ENCODE measurements around the gene ANGPTL2.

Gene ANGPTL2

GRCh38 chr9:127050591-127051001 is 71.8 kb downstream of the ANGPTL2 start:
- H3K9ac ChIP-seq (ENCODE audit: low read depth, low read length): no peak overlapping the region
- H3K36me3 ChIP-seq (ENCODE audit: insufficient read depth, low read length): no peaks in the 10 kb centered on the region
- H3K4me1 ChIP-seq (ENCODE audit: insufficient read depth, low read length): no peaks in the 10 kb centered on the region
- no peak overlapping the region for H3K4me3 ChIP-seq (ENCODE audit: low read length)
- H3K27ac ChIP-seq (ENCODE audit: low read depth, low read length): no peak overlapping the region
- no peaks in the 10 kb centered on the region for H3K9me3 ChIP-seq (ENCODE audit: insufficient read depth, low read depth, low read length)
- WGBS: 91% methylated on average over 7 of the region's 7 CpGs
- no peaks in the 10 kb centered on the region for H3K27me3 ChIP-seq (ENCODE audit: insufficient read depth, low read length)

- H3K9me3 ChIP-seq (ENCODE audit: insufficient read depth, low read depth, low read length): no peaks in the 10 kb centered on the region
- no peak overlapping the region for H3K4me3 ChIP-seq (ENCODE audit: low read length)
- no peaks in the 10 kb centered on the region for H3K27me3 ChIP-seq (ENCODE audit: insufficient read depth, low read length)
- H3K9ac ChIP-seq (ENCODE audit: low read depth, low read length): no peak overlapping the region
- no peaks in the 10 kb centered on the region for H3K4me1 ChIP-seq (ENCODE audit: insufficient read depth, low read length)
- H3K27ac ChIP-seq (ENCODE audit: low read depth, low read length): no peak overlapping the region
- 98% methylated on average over 3 of the region's 3 CpGs for WGBS
- no peaks in the 10 kb centered on the region for H3K36me3 ChIP-seq (ENCODE audit: insufficient read depth, low read length)
Measured at GRCh38 chr9:127050152-127050551, 72.3 kb downstream of the ANGPTL2 start.

- Histone ChIP-seq H3K27me3 (ENCODE audit: insufficient read depth, low read length) (no peaks in the 10 kb centered on the region), H3K9me3 (ENCODE audit: insufficient read depth, low read depth, low read length) (no peaks in the 10 kb centered on the region), H3K4me1 (ENCODE audit: insufficient read depth, low read length) (no peaks in the 10 kb centered on the region), H3K9ac (ENCODE audit: low read depth, low read length) (no peak overlapping the region), H3K4me3 (ENCODE audit: low read length) (no peak overlapping the region), H3K36me3 (ENCODE audit: insufficient read depth, low read length) (no peaks in the 10 kb centered on the region), H3K27ac (ENCODE audit: low read depth, low read length) (no peak overlapping the region)
- WGBS: 96% methylated on average over 8 of the region's 8 CpGs
Measured at GRCh38 chr9:127049581-127049980, 72.9 kb downstream of the ANGPTL2 start.

- no peak overlapping the region for H3K9ac ChIP-seq (ENCODE audit: low read depth, low read length)
- H3K9me3 ChIP-seq (ENCODE audit: insufficient read depth, low read depth, low read length): no peaks in the 10 kb centered on the region
- no peak overlapping the region for H3K27ac ChIP-seq (ENCODE audit: low read depth, low read length)
- H3K36me3 ChIP-seq (ENCODE audit: insufficient read depth, low read length): no peaks in the 10 kb centered on the region
- H3K4me1 ChIP-seq (ENCODE audit: insufficient read depth, low read length): no peaks in the 10 kb centered on the region
- no peak overlapping the region for H3K4me3 ChIP-seq (ENCODE audit: low read length)
- 89% methylated on average over 4 of the region's 4 CpGs for WGBS
- no peaks in the 10 kb centered on the region for H3K27me3 ChIP-seq (ENCODE audit: insufficient read depth, low read length)
Measured at GRCh38 chr9:127049044-127049443, 73.4 kb downstream of the ANGPTL2 start.

- no peaks in the 10 kb centered on the region for H3K4me1 ChIP-seq (ENCODE audit: insufficient read depth, low read length)
- H3K4me3 ChIP-seq (ENCODE audit: low read length): no peak overlapping the region
- WGBS: 91% methylated on average over 3 of the region's 3 CpGs
- no peak overlapping the region for H3K9ac ChIP-seq (ENCODE audit: low read depth, low read length)
- no peaks in the 10 kb centered on the region for H3K27me3 ChIP-seq (ENCODE audit: insufficient read depth, low read length)
- no peak overlapping the region for H3K27ac ChIP-seq (ENCODE audit: low read depth, low read length)
- H3K36me3 ChIP-seq (ENCODE audit: insufficient read depth, low read length): no peaks in the 10 kb centered on the region
- H3K9me3 ChIP-seq (ENCODE audit: insufficient read depth, low read depth, low read length): no peaks in the 10 kb centered on the region
Measured at GRCh38 chr9:127047971-127048370, 74.5 kb downstream of the ANGPTL2 start.

- H3K27me3 ChIP-seq (ENCODE audit: insufficient read depth, low read length): no peaks in the 10 kb centered on the region
- H3K36me3 ChIP-seq (ENCODE audit: insufficient read depth, low read length): no peaks in the 10 kb centered on the region
- no peak overlapping the region for H3K4me3 ChIP-seq (ENCODE audit: low read length)
- no CpG with 5 or more reads among the region's 1 CpG for WGBS
- no peaks in the 10 kb centered on the region for H3K9me3 ChIP-seq (ENCODE audit: insufficient read depth, low read depth, low read length)
- no peak overlapping the region for H3K27ac ChIP-seq (ENCODE audit: low read depth, low read length)
- H3K9ac ChIP-seq (ENCODE audit: low read depth, low read length): no peak overlapping the region
- H3K4me1 ChIP-seq (ENCODE audit: insufficient read depth, low read length): no peaks in the 10 kb centered on the region
Measured at GRCh38 chr9:127045148-127045547, 77.3 kb downstream of the ANGPTL2 start.

- 88% methylated on average over 2 of the region's 2 CpGs for WGBS
- Histone ChIP-seq H3K27ac (ENCODE audit: low read depth, low read length) (no peak overlapping the region), H3K27me3 (ENCODE audit: insufficient read depth, low read length) (no peaks in the 10 kb centered on the region), H3K9me3 (ENCODE audit: insufficient read depth, low read depth, low read length) (no peaks in the 10 kb centered on the region), H3K4me3 (ENCODE audit: low read length) (no peak overlapping the region), H3K36me3 (ENCODE audit: insufficient read depth, low read length) (no peaks in the 10 kb centered on the region), H3K9ac (ENCODE audit: low read depth, low read length) (no peak overlapping the region), H3K4me1 (ENCODE audit: insufficient read depth, low read length) (no peaks in the 10 kb centered on the region)
Measured at GRCh38 chr9:127039492-127039891, 82.9 kb downstream of the ANGPTL2 start.

- Histone ChIP-seq H3K4me3 (ENCODE audit: low read length) (no peak overlapping the region), H3K36me3 (ENCODE audit: insufficient read depth, low read length) (no peaks in the 10 kb centered on the region), H3K9ac (ENCODE audit: low read depth, low read length) (no peak overlapping the region), H3K4me1 (ENCODE audit: insufficient read depth, low read length) (no peaks in the 10 kb centered on the region), H3K27me3 (ENCODE audit: insufficient read depth, low read length) (no peaks in the 10 kb centered on the region), H3K27ac (ENCODE audit: low read depth, low read length) (no peak overlapping the region), H3K9me3 (ENCODE audit: insufficient read depth, low read depth, low read length) (no peaks in the 10 kb centered on the region)
- WGBS: 91% methylated on average over 5 of the region's 5 CpGs
Measured at GRCh38 chr9:127038531-127038930, 83.9 kb downstream of the ANGPTL2 start.
